Neural cell (in vitro differentiated cells): ENCODE results near the gene RPS6KA3. TPM values are rescaled to one million over a fixed set of nuclear protein-coding genes. Genes with fewer than 3 reads are reported as not detected.

ENCODE experiments used
- H2AFZ ChIP-seq: fragments of 200-600, 300-800 bp; sonication (generic), shearing (Covaris generic); 2 replicates; pipeline ENCODE4 v1.6.0; 2014; ENCODE audit warnings: low read depth, mild to moderate bottlenecking, antibody characterized with exemption, low read length, moderate library complexity
- H3F3A ChIP-seq: fragments of 200-600 bp; shearing (Covaris generic); 2 replicates; pipeline ENCODE4 v1.6.1; 2016; ENCODE audit warnings: mild to moderate bottlenecking, moderate library complexity, mixed read lengths, antibody characterized with exemption, low read length; ENCODE audit not compliant: insufficient read depth, poor library complexity, severe bottlenecking
- H3K27ac ChIP-seq: fragments of 200-600, 300-800 bp; sonication (generic), shearing (Covaris generic); 2 replicates; pipeline ENCODE4 v1.5.1; 2014; ENCODE audit warnings: mild to moderate bottlenecking, low read length, moderate library complexity
- H3K27me3 ChIP-seq: fragments of 300-800, 200-600 bp; sonication (generic), shearing (Covaris generic); 2 replicates; pipeline ENCODE4 v1.6.0; 2014; ENCODE audit warnings: mild to moderate bottlenecking, low read depth, low read length, moderate library complexity; ENCODE audit not compliant: insufficient read depth
- H3K36me3 ChIP-seq: fragments of 300-800, 200-600 bp; sonication (generic), shearing (Covaris generic); 2 replicates; pipeline ENCODE4 v1.5.1; 2014; ENCODE audit warnings: mild to moderate bottlenecking, antibody characterized with exemption, low read length, moderate library complexity; ENCODE audit not compliant: insufficient read depth
- H3K4me2 ChIP-seq: fragments of 300-800, 200-600 bp; sonication (generic), shearing (Covaris generic); 2 replicates; pipeline ENCODE4 v1.6.0; 2014; ENCODE audit warnings: mild to moderate bottlenecking, low read length
- H3K4me3 ChIP-seq: fragments of 300-800, 200-600 bp; sonication (generic), shearing (Covaris generic); 2 replicates; pipeline ENCODE4 v1.5.1; 2014; ENCODE audit warnings: mild to moderate bottlenecking, low read length, moderate library complexity
- H3K79me2 ChIP-seq: fragments of 200-600 bp; shearing (Covaris generic); replicated peaks from 2 replicates; pipeline ENCODE4 v1.6.0; 2014; ENCODE audit warnings: mild to moderate bottlenecking, low read length, moderate library complexity; ENCODE audit not compliant: insufficient read depth
- H3K9ac ChIP-seq: fragments of 300-800, 200-600 bp; sonication (generic), shearing (Covaris generic); 2 replicates; pipeline ENCODE4 v1.6.1; 2016; ENCODE audit warnings: mild to moderate bottlenecking, low read length, mixed read lengths
- H3K9me2 ChIP-seq: fragments of 200-600 bp; shearing (Covaris generic); 2 replicates; pipeline ENCODE4 v1.6.1; 2016; ENCODE audit warnings: mild to moderate bottlenecking, low read length, mixed read lengths; ENCODE audit not compliant: insufficient read depth
- H3K9me3 ChIP-seq: fragments of 200-600, 300-800 bp; sonication (generic), shearing (Covaris generic); 2 replicates; pipeline ENCODE4 v1.6.1; 2016; ENCODE audit warnings: mild to moderate bottlenecking, mixed run types, low read length, moderate library complexity, mixed read lengths
- H4K20me1 ChIP-seq: fragments of 200-600 bp; shearing (Covaris generic); 2 replicates; pipeline ENCODE4 v1.6.1; 2016; ENCODE audit warnings: mild to moderate bottlenecking, mixed run types; ENCODE audit not compliant: insufficient read depth
- EP300 ChIP-seq: fragments of 450-650 bp; conservative IDR thresholded peaks from 2 replicates; pipeline ENCODE4 v1.6.1; 2014; ENCODE audit warnings: antibody characterized with exemption, mild to moderate bottlenecking, moderate library complexity; ENCODE audit not compliant: poor library complexity, severe bottlenecking
- EZH2 ChIP-seq: fragments of 200-600, 300-800 bp; shearing (Covaris generic), sonication (generic); IDR thresholded peaks from 2 replicates; pipeline ENCODE4 v1.6.1; 2014; ENCODE audit warnings: antibody characterized with exemption, low read length, borderline replicate concordance, mild to moderate bottlenecking; ENCODE audit not compliant: insufficient read depth, poor library complexity, severe bottlenecking
- MXI1 ChIP-seq: fragments of 450-650 bp; conservative IDR thresholded peaks from 2 replicates; pipeline ENCODE4 v1.6.1; 2014; ENCODE audit warnings: antibody characterized with exemption, mild to moderate bottlenecking; ENCODE audit not compliant: poor library complexity, severe bottlenecking
- POLR2AphosphoS5 ChIP-seq: IDR thresholded peaks from 2 replicates; pipeline ENCODE4 v1.6.1; 2012
- RAD21 ChIP-seq: fragments of 450-650 bp; conservative IDR thresholded peaks from 2 replicates; pipeline ENCODE4 v1.6.1; 2014; ENCODE audit warnings: antibody characterized with exemption, mild to moderate bottlenecking, moderate library complexity
- SMC3 ChIP-seq: fragments of 450-650 bp; conservative IDR thresholded peaks from 2 replicates; pipeline ENCODE4 v1.6.1; 2014; ENCODE audit warnings: antibody characterized with exemption, mild to moderate bottlenecking, moderate library complexity; ENCODE audit not compliant: poor library complexity
- TAF1 ChIP-seq: IDR thresholded peaks from 2 replicates; pipeline ENCODE4 v1.6.1; 2012; ENCODE audit warnings: low read depth
- polyA plus RNA-seq: library from polyadenylated mRNA; depleted of rRNA; stranded (reverse); fragments of >200 nt; gene quantifications from 2 replicates; pipeline ENCODE4 v1.2.3, GENCODE V29; 2014
- TF ChIP-seq, protein P1 (sequence below): fragments of 450-650 bp; IDR thresholded peaks from 2 replicates; pipeline ENCODE4 v1.5.1; 2014; ENCODE audit warnings: antibody characterized with exemption, mild to moderate bottlenecking, moderate library complexity; ENCODE audit not compliant: poor library complexity, severe bottlenecking
- TF ChIP-seq, protein P2 (sequence below): IDR thresholded peaks from 2 replicates; pipeline ENCODE4 v1.6.1; 2012; ENCODE audit warnings: borderline replicate concordance

RPS6KA3 gene
- polyA plus RNA-seq, 1 donor from 2014 or later: 16.5 TPM

- H3K9ac ChIP-seq: no peak overlapping the region
- H4K20me1 ChIP-seq: no peaks in the 10 kb centered on the region
- H3K27me3 ChIP-seq: no peaks in the 10 kb centered on the region
- no peaks in the 10 kb centered on the region for H3F3A ChIP-seq
- no peaks in the 10 kb centered on the region for H3K9me2 ChIP-seq
- H3K79me2 ChIP-seq: no peaks in the 10 kb centered on the region
- H3K27ac ChIP-seq: no peak overlapping the region
- TF ChIP-seq POLR2AphosphoS5 (no peak), RAD21 (no peak), SMC3 (no peak), MXI1 (no peak), EZH2 (no peak)
- H2AFZ ChIP-seq: no peak overlapping the region
- no peak overlapping the region for H3K4me3 ChIP-seq
- no peaks in the 10 kb centered on the region for H3K36me3 ChIP-seq
- H3K4me2 ChIP-seq: no peak overlapping the region
- no peaks in the 10 kb centered on the region for H3K9me3 ChIP-seq
Observed at GRCh38 chrX:20215565-20215964, 51.1 kb downstream of the RPS6KA3 start.

GRCh38 chrX:20212486-20213089, 54.1 kb downstream of the RPS6KA3 start:
- no peaks in the 10 kb centered on the region for H3K79me2 ChIP-seq
- no peak overlapping the region for H3K4me2 ChIP-seq
- TF ChIP-seq EZH2 (no peak), EP300 (no peak), TAF1 (no peak), POLR2AphosphoS5 (no peak), SMC3 (no peak), MXI1 (no peak), RAD21 (no peak)
- TF ChIP-seq, protein P1, sequence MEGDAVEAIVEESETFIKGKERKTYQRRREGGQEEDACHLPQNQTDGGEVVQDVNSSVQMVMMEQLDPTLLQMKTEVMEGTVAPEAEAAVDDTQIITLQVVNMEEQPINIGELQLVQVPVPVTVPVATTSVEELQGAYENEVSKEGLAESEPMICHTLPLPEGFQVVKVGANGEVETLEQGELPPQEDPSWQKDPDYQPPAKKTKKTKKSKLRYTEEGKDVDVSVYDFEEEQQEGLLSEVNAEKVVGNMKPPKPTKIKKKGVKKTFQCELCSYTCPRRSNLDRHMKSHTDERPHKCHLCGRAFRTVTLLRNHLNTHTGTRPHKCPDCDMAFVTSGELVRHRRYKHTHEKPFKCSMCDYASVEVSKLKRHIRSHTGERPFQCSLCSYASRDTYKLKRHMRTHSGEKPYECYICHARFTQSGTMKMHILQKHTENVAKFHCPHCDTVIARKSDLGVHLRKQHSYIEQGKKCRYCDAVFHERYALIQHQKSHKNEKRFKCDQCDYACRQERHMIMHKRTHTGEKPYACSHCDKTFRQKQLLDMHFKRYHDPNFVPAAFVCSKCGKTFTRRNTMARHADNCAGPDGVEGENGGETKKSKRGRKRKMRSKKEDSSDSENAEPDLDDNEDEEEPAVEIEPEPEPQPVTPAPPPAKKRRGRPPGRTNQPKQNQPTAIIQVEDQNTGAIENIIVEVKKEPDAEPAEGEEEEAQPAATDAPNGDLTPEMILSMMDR: no peak
- TF ChIP-seq, protein P2, sequence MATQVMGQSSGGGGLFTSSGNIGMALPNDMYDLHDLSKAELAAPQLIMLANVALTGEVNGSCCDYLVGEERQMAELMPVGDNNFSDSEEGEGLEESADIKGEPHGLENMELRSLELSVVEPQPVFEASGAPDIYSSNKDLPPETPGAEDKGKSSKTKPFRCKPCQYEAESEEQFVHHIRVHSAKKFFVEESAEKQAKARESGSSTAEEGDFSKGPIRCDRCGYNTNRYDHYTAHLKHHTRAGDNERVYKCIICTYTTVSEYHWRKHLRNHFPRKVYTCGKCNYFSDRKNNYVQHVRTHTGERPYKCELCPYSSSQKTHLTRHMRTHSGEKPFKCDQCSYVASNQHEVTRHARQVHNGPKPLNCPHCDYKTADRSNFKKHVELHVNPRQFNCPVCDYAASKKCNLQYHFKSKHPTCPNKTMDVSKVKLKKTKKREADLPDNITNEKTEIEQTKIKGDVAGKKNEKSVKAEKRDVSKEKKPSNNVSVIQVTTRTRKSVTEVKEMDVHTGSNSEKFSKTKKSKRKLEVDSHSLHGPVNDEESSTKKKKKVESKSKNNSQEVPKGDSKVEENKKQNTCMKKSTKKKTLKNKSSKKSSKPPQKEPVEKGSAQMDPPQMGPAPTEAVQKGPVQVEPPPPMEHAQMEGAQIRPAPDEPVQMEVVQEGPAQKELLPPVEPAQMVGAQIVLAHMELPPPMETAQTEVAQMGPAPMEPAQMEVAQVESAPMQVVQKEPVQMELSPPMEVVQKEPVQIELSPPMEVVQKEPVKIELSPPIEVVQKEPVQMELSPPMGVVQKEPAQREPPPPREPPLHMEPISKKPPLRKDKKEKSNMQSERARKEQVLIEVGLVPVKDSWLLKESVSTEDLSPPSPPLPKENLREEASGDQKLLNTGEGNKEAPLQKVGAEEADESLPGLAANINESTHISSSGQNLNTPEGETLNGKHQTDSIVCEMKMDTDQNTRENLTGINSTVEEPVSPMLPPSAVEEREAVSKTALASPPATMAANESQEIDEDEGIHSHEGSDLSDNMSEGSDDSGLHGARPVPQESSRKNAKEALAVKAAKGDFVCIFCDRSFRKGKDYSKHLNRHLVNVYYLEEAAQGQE: no peak
- H3K36me3 ChIP-seq: no peaks in the 10 kb centered on the region
- no peaks in the 10 kb centered on the region for H4K20me1 ChIP-seq
- no peak overlapping the region for H3K9ac ChIP-seq
- H3K27me3 ChIP-seq: no peaks in the 10 kb centered on the region
- no peaks in the 10 kb centered on the region for H3K9me3 ChIP-seq
- H2AFZ ChIP-seq: no peak overlapping the region
- H3K9me2 ChIP-seq: no peaks in the 10 kb centered on the region
- H3K27ac ChIP-seq: no peak overlapping the region
- no peak overlapping the region for H3K4me3 ChIP-seq
- H3F3A ChIP-seq: no peaks in the 10 kb centered on the region
